ENCODE data around the gene FOXL1. TPM values are rescaled to one million over a fixed set of nuclear protein-coding genes. Genes with fewer than 3 reads are reported as not detected.

FOXL1 gene
- total and polyA plus RNA-seq, 9 of the 15 experiments (the other 6 are each of a cell fraction or from before 2014, with no cell fraction given), result not detected

GRCh38 chr16:86554917-86555703 lies 23.2 kb upstream of the FOXL1 start, which contains the start of gene MTHFSD (continued):
- TF ChIP-seq THAP7 (CRISPR knock-in tag; IDR thresholded peaks at IDR 0.05) (no peak), ZNF24 (IDR thresholded peaks at IDR 0.05) (no peak), PHF20 (IDR thresholded peaks at IDR 0.05; ENCODE audit: partially characterized antibody) (peak; percentile 94), PML (IDR thresholded peaks at IDR 0.05; ENCODE audit: low read length) (peak; percentile 51; the same call in 1 of the 2 replicates), LCOR (CRISPR knock-in tag; IDR thresholded peaks at IDR 0.05) (no peak), RBM39 (optimal IDR thresholded peaks at IDR 0.05; ENCODE audit: low read depth, low read length) (no peak), NR4A1 (CRISPR knock-in tag; IDR thresholded peaks at IDR 0.05) (no peak), NR4A1 (tag; IDR thresholded peaks at IDR 0.05) (no peak), CBFA2T3 (IDR thresholded peaks at IDR 0.05) (no peak), FOXJ2 (tag; IDR thresholded peaks at IDR 0.05) (no peak), ZNF217 (CRISPR knock-in tag; IDR thresholded peaks at IDR 0.05) (no peak), ZC3H8 (IDR thresholded peaks at IDR 0.05) (no peak), BRF1 (IDR thresholded peaks at IDR 0.05; ENCODE audit: borderline replicate concordance, extremely low read depth, insufficient read length) (no peak), ZNF408 (CRISPR knock-in tag; IDR thresholded peaks at IDR 0.05; ENCODE audit: low read depth) (no peak), RFX1 (IDR thresholded peaks at IDR 0.05) (peak; percentile 68), SOX6 (IDR thresholded peaks at IDR 0.05) (no peak), CREB5 (CRISPR knock-in tag; IDR thresholded peaks at IDR 0.05) (no peak), THRA (IDR thresholded peaks at IDR 0.05) (no peak), FOXA1 (IDR thresholded peaks at IDR 0.05; ENCODE audit: borderline replicate concordance) (no peak), NELFE (IDR thresholded peaks at IDR 0.05; ENCODE audit: insufficient read depth, insufficient read length) (no peak), KDM5B (IDR thresholded peaks at IDR 0.05; ENCODE audit: insufficient replicate concordance, low read depth, low read length) (peak; percentile 62), NFIX (CRISPR knock-in tag; IDR thresholded peaks at IDR 0.05; ENCODE audit: low read depth) (no peak), TGIF2 (CRISPR knock-in tag; IDR thresholded peaks at IDR 0.05) (no peak), SNAPC5 (CRISPR knock-in tag; IDR thresholded peaks at IDR 0.05) (no peak)

Data from K562 (cell line).